Loucy (cell line): Measurements from ENCODE around the gene DNAJC28.

Source experiments
- H2AFZ ChIP-seq: fragments of 200-600 bp; sonication (generic); 2 replicates; pipeline ENCODE4 v1.6.0; 2016; ENCODE audit warnings: antibody characterized with exemption, mild to moderate bottlenecking, low read length, moderate library complexity
- H3F3A ChIP-seq: fragments of 200-600 bp; 2 replicates; pipeline ENCODE4 v1.6.0; 2016; ENCODE audit warnings: antibody characterized with exemption, low read depth, mild to moderate bottlenecking
- H3K27me3 ChIP-seq: fragments of 200-600 bp; sonication (generic); 2 replicates; pipeline ENCODE4 v1.6.1; 2014; ENCODE audit warnings: low read length, mild to moderate bottlenecking; ENCODE audit not compliant: insufficient read depth, poor library complexity, severe bottlenecking
- H3K36me3 ChIP-seq: fragments of 200-600 bp; sonication (generic); 2 replicates; pipeline ENCODE4 v1.6.1; 2016; ENCODE audit warnings: low read length; ENCODE audit not compliant: insufficient read depth
- H3K4me1 ChIP-seq: fragments of 200-600 bp; sonication (generic); 2 replicates; pipeline ENCODE4 v1.5.1; 2014; ENCODE audit warnings: low read length, mild to moderate bottlenecking; ENCODE audit not compliant: insufficient read depth, poor library complexity, severe bottlenecking
- H3K4me2 ChIP-seq: fragments of 200-600 bp; sonication (generic); 2 replicates; pipeline ENCODE4 v1.6.0; 2014; ENCODE audit warnings: antibody characterized with exemption, low read length, low read depth, mild to moderate bottlenecking; ENCODE audit not compliant: poor library complexity, severe bottlenecking
- H3K4me3 ChIP-seq: fragments of 200-600 bp; sonication (generic); 2 replicates; pipeline ENCODE4 v1.5.1; 2014; ENCODE audit warnings: low read length, mild to moderate bottlenecking, mixed read lengths; ENCODE audit not compliant: poor library complexity, severe bottlenecking
- H3K79me2 ChIP-seq: fragments of 200-600 bp; sonication (generic); 2 replicates; pipeline ENCODE4 v1.6.1; 2014; ENCODE audit warnings: low read length; ENCODE audit not compliant: insufficient read depth
- H3K9ac ChIP-seq: fragments of 200-600 bp; sonication (generic); 2 replicates; pipeline ENCODE4 v1.6.0; 2014; ENCODE audit warnings: mild to moderate bottlenecking, low read depth, low read length, moderate library complexity; ENCODE audit not compliant: poor library complexity, severe bottlenecking
- H3K9me2 ChIP-seq: fragments of 200-600 bp; sonication (generic); replicated peaks from 2 replicates; pipeline ENCODE4 v1.6.1; 2016; ENCODE audit warnings: low read depth, low read length, mixed read lengths
- H3K9me3 ChIP-seq: fragments of 200-600 bp; sonication (generic); 2 replicates; pipeline ENCODE4 v1.6.1; 2014; ENCODE audit warnings: mild to moderate bottlenecking, antibody characterized with exemption, low read length, low read depth; ENCODE audit not compliant: insufficient read depth
- H4K20me1 ChIP-seq: fragments of 200-600 bp; sonication (generic); 2 replicates; pipeline ENCODE4 v1.6.0; 2014; ENCODE audit warnings: antibody characterized with exemption, low read length, mild to moderate bottlenecking; ENCODE audit not compliant: insufficient read depth, poor library complexity, severe bottlenecking
- EZH2phosphoT487 ChIP-seq: fragments of 200-600 bp; IDR thresholded peaks from 2 replicates; pipeline ENCODE4 v1.6.1; 2018; ENCODE audit warnings: antibody characterized with exemption, mild to moderate bottlenecking, moderate library complexity, borderline replicate concordance
- TF ChIP-seq, protein P1 (sequence below): fragments of 200-600 bp; sonication (generic); conservative IDR thresholded peaks from 2 replicates; pipeline ENCODE4 v1.5.1; 2014; ENCODE audit warnings: mild to moderate bottlenecking, antibody characterized with exemption, low read length

DNAJC28 gene

DNA sequence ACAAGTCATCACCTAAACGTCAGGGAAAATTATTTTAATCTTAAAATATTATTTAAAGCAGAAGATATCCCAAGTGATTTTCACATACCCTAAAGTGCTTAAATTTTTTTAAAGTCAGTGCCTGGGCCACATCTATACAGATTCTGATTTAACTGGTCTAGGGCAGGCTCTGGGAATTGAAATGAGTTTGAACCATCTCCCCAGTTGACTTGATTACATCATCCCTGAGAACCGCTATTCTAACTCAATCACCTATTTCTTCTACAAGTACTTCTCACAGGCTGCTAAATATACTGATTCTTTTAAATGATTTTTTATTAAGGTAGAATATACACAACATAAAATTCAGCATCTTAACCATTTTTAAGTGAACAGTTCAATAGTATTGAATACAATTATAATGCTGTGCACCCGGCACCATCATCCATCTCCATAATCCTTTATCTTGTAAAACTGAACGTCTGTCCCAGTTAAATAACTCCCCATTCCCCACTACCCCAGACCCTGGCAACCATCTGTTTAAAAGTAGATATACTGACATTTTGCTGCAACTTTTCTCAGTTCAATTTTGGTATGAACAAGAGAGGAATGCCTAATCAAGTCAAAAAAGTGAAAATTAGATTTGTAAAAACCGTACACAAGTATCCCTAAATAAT, 30.9 kb upstream of the DNAJC28 start:
- TF ChIP-seq, protein P1, sequence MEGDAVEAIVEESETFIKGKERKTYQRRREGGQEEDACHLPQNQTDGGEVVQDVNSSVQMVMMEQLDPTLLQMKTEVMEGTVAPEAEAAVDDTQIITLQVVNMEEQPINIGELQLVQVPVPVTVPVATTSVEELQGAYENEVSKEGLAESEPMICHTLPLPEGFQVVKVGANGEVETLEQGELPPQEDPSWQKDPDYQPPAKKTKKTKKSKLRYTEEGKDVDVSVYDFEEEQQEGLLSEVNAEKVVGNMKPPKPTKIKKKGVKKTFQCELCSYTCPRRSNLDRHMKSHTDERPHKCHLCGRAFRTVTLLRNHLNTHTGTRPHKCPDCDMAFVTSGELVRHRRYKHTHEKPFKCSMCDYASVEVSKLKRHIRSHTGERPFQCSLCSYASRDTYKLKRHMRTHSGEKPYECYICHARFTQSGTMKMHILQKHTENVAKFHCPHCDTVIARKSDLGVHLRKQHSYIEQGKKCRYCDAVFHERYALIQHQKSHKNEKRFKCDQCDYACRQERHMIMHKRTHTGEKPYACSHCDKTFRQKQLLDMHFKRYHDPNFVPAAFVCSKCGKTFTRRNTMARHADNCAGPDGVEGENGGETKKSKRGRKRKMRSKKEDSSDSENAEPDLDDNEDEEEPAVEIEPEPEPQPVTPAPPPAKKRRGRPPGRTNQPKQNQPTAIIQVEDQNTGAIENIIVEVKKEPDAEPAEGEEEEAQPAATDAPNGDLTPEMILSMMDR, result no peak
- TF ChIP-seq EZH2phosphoT487, result no peak
- Histone ChIP-seq H3K27me3 (no peaks in the 10 kb centered on the region), H3K4me3 (no peak overlapping the region), H3K4me1 (no peaks in the 10 kb centered on the region), H3K36me3 (peaks cover 8% of the 10 kb centered on the region; the same call in 1 of the 2 replicates), H4K20me1 (no peaks in the 10 kb centered on the region), H3K4me2 (no peak overlapping the region), H3F3A (no peaks in the 10 kb centered on the region), H3K9ac (no peak overlapping the region), H3K9me3 (no peaks in the 10 kb centered on the region), H3K9me2 (no peaks in the 10 kb centered on the region), H3K79me2 (no peaks in the 10 kb centered on the region), H2AFZ (no peak overlapping the region)

DNA sequence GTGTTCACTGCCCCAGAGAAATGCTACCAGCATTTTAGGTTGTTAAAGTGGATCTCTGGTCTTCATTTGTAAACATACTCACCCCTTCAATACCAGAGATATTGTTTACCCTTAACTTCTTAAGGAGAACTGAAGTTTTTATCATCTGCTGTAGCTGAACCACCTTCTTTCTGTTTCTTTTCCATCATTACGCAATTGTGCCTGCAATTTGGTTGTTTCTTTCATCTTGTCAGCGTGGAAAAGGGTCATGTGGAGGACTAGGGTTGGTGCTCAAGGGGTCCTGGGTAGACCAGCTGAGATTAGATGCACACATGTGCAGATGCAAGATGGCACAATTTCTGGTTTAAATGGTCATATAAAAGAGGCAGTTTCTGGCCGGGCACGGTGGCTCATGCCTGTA, 27.4 kb upstream of the DNAJC28 start:
- Histone ChIP-seq H3F3A (no peaks in the 10 kb centered on the region), H3K4me1 (no peaks in the 10 kb centered on the region), H4K20me1 (no peaks in the 10 kb centered on the region), H3K36me3 (peaks cover 14% of the 10 kb centered on the region; the same call in 1 of the 2 replicates), H3K9me3 (no peaks in the 10 kb centered on the region), H3K4me2 (no peak overlapping the region), H3K4me3 (no peak overlapping the region), H3K9ac (no peak overlapping the region), H3K27me3 (no peaks in the 10 kb centered on the region), H3K9me2 (no peaks in the 10 kb centered on the region), H3K79me2 (no peaks in the 10 kb centered on the region), H2AFZ (no peak overlapping the region)
- TF ChIP-seq, protein P1, result no peak
- no peak for TF ChIP-seq EZH2phosphoT487

DNA sequence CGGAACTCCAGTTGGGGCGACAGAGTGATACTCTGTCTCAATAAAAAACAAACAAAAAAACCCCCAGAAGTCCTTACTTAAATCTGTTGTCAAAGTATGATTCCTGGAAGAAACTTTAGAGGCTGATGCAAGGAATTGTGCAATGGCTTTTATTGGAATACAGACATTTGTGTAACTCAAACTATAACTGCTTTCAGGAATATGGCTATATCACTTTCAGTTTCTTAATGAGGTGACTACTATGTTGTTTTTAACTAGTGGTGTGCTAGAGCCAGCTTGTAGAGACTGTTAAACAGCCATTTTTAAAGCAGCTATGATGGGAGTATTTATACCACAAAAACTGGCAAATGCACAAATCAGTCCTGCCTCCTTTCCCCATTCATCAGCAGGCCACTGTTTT, 22.7 kb upstream of the DNAJC28 start:
- Histone ChIP-seq H4K20me1 (no peaks in the 10 kb centered on the region), H3K79me2 (no peaks in the 10 kb centered on the region), H3K4me1 (no peaks in the 10 kb centered on the region), H3K4me2 (no peak overlapping the region), H3K9ac (no peak overlapping the region), H3K36me3 (peaks cover 27% of the 10 kb centered on the region; the same call in 1 of the 2 replicates), H3K9me2 (no peaks in the 10 kb centered on the region), H2AFZ (no peak overlapping the region), H3K27me3 (no peaks in the 10 kb centered on the region), H3F3A (no peaks in the 10 kb centered on the region), H3K9me3 (no peaks in the 10 kb centered on the region), H3K4me3 (no peak overlapping the region)
- TF ChIP-seq, protein P1, result no peak
- no peak for TF ChIP-seq EZH2phosphoT487
